NCI-H187 (cell line): ENCODE measurements around the gene SCARB2.
A peak's percentile ranks its signal among the peaks of the same experiment; 100 is the strongest.

Experiments
- DNase-seq, 2 experiments: peaks; one replicate each; lab custom pipeline; 2025; lab: John Stamatoyannopoulos, UW

Gene SCARB2

GRCh38 chr4:76148142-76148865 is 65.3 kb downstream of the SCARB2 start, which contains the start of gene NUP54:
NUP54 (minus strand) TSS chr4:76148397; CDS start chr4:76148374, 23 bp downstream.
- peak; percentile 86 to 90 for DNase-seq

- DNase-seq: peak in 1 of 2 experiments; percentile 61
Observed at GRCh38 chr4:76147454-76148141, 66.0 kb downstream of the SCARB2 start.

- DNase-seq: no peak
Observed at GRCh38 chr4:76144546-76144945, 69.1 kb downstream of the SCARB2 start.

- DNase-seq: no peak
Observed at GRCh38 chr4:76141241-76141640, 72.4 kb downstream of the SCARB2 start.

- DNase-seq: no peak
Observed at GRCh38 chr4:76127754-76128153, 85.9 kb downstream of the SCARB2 start.

- no peak for DNase-seq
Observed at GRCh38 chr4:76125816-76126215, 87.8 kb downstream of the SCARB2 start.

GRCh38 chr4:76120199-76120598 is 93.4 kb downstream of the SCARB2 start:
- no peak for DNase-seq

- no peak for DNase-seq
Observed at GRCh38 chr4:76117536-76117935, 96.1 kb downstream of the SCARB2 start.

GRCh38 chr4:76116821-76117220 is 96.8 kb downstream of the SCARB2 start:
- DNase-seq: no peak
